ENCODE results near the gene MARK3. TPM values are rescaled to one million over a fixed set of nuclear protein-coding genes. Genes with fewer than 3 reads are reported as not detected.

The MARK3 gene
- polyA plus RNA-seq, 1 donor (not counting 4 experiments of a cell fraction or from before 2014, with no cell fraction given): 133 TPM

- H3K4me3 ChIP-seq (ENCODE audit: control insufficient read depth in 2 of 3, extremely low read depth in 1 of 3, insufficient read depth in 2 of 3, low read depth in 1 of 3, low read length in 3 of 3): no peak overlapping the region
- H2AFZ ChIP-seq (ENCODE audit: control insufficient read depth, low read length): no peak overlapping the region
- H3K9me3 ChIP-seq (ENCODE audit: control insufficient read depth, low read depth, low read length): peaks cover 2% of the 10 kb centered on the region
- H3K36me3 ChIP-seq (ENCODE audit: control insufficient read depth in 2 of 2, extremely low read depth in 1 of 2, insufficient read depth in 2 of 2, low read length in 2 of 2): no peaks in the 10 kb centered on the region
- peaks cover 14% of the 10 kb centered on the region for H3K4me1 ChIP-seq (ENCODE audit: control insufficient read depth, extremely low read depth, insufficient read depth, low read length)
- H3K9me1 ChIP-seq (ENCODE audit: control insufficient read depth, extremely low read depth, insufficient read depth, low read length): no peaks in the 10 kb centered on the region
- no peaks in the 10 kb centered on the region for H3K27me3 ChIP-seq (ENCODE audit: control insufficient read depth, extremely low read depth, insufficient read depth, low read length)
- H3K79me2 ChIP-seq (ENCODE audit: control insufficient read depth, insufficient read depth, low read length): no peaks in the 10 kb centered on the region
- no peak for TF ChIP-seq EZH2 (IDR thresholded peaks at IDR 0.05; ENCODE audit: low read length)
- TF ChIP-seq, protein P1, sequence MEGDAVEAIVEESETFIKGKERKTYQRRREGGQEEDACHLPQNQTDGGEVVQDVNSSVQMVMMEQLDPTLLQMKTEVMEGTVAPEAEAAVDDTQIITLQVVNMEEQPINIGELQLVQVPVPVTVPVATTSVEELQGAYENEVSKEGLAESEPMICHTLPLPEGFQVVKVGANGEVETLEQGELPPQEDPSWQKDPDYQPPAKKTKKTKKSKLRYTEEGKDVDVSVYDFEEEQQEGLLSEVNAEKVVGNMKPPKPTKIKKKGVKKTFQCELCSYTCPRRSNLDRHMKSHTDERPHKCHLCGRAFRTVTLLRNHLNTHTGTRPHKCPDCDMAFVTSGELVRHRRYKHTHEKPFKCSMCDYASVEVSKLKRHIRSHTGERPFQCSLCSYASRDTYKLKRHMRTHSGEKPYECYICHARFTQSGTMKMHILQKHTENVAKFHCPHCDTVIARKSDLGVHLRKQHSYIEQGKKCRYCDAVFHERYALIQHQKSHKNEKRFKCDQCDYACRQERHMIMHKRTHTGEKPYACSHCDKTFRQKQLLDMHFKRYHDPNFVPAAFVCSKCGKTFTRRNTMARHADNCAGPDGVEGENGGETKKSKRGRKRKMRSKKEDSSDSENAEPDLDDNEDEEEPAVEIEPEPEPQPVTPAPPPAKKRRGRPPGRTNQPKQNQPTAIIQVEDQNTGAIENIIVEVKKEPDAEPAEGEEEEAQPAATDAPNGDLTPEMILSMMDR (optimal IDR thresholded peaks at IDR 0.05 in 1 of 3, IDR thresholded peaks at IDR 0.05 in 1 of 3, conservative IDR thresholded peaks at IDR 0.05 in 1 of 3; ENCODE audit: extremely low read depth in 1 of 3, insufficient read depth in 2 of 3, low read length in 3 of 3): no peak
- FAIRE-seq (no peak), DNase-seq (ENCODE audit: low read depth, low spot score) (no peak)
- dilution Hi-C loops (cut with MboI; ENCODE audit: extremely low pct_ligation_motif_present, low sequenced_read_pairs): no loop called here
- H3K27ac ChIP-seq (ENCODE audit: control insufficient read depth, insufficient read depth, low read length): no peak overlapping the region
- no peak overlapping the region for H3K9ac ChIP-seq (ENCODE audit: control insufficient read depth, extremely low read depth, insufficient read depth, low read length)
- no peak overlapping the region for H3K4me2 ChIP-seq (ENCODE audit: control insufficient read depth, extremely low read depth, insufficient read depth, low read depth, low read length)
- no peaks in the 10 kb centered on the region for H4K20me1 ChIP-seq (ENCODE audit: control insufficient read depth, extremely low read depth, insufficient read depth, low read length)
Measured at GRCh38 chr14:103370087-103370486, 15.1 kb upstream of the MARK3 start.

DNA sequence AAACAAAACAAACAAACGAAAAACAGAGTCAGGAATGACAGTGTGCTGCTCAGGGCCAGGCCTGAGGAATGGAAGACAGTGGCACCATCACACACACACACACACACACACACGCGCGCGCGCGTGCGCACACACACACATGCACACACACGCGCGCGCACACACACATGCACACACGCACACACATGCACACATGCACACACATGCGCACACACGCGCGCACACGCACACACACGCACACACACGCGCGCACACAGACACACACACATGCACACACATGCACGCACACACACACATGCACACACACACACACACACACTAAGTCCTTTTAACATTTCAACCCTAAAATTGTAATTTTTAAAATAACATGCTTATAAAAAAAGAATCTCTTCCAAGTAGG lies 13.2 kb upstream of the MARK3 start:
- DNase-seq (ENCODE audit: low read depth, low spot score) (no peak), FAIRE-seq (no peak)
- dilution Hi-C loops (cut with MboI; ENCODE audit: extremely low pct_ligation_motif_present, low sequenced_read_pairs): no loop called here
- no peaks in the 10 kb centered on the region for H4K20me1 ChIP-seq (ENCODE audit: control insufficient read depth, extremely low read depth, insufficient read depth, low read length)
- TF ChIP-seq, protein P1 (optimal IDR thresholded peaks at IDR 0.05 in 1 of 3, IDR thresholded peaks at IDR 0.05 in 1 of 3, conservative IDR thresholded peaks at IDR 0.05 in 1 of 3; ENCODE audit: extremely low read depth in 1 of 3, insufficient read depth in 2 of 3, low read length in 3 of 3): no peak
- TF ChIP-seq EZH2 (IDR thresholded peaks at IDR 0.05; ENCODE audit: low read length): no peak
- peaks cover 2% of the 10 kb centered on the region for H3K9me3 ChIP-seq (ENCODE audit: control insufficient read depth, low read depth, low read length)
- peak overlapping the region; percentile 32 for H3K27ac ChIP-seq (ENCODE audit: control insufficient read depth, insufficient read depth, low read length)
- no peak overlapping the region for H3K9ac ChIP-seq (ENCODE audit: control insufficient read depth, extremely low read depth, insufficient read depth, low read length)
- no peak overlapping the region for H3K4me3 ChIP-seq (ENCODE audit: control insufficient read depth in 2 of 3, extremely low read depth in 1 of 3, insufficient read depth in 2 of 3, low read depth in 1 of 3, low read length in 3 of 3)
- H2AFZ ChIP-seq (ENCODE audit: control insufficient read depth, low read length): no peak overlapping the region
- no peaks in the 10 kb centered on the region for H3K36me3 ChIP-seq (ENCODE audit: control insufficient read depth in 2 of 2, extremely low read depth in 1 of 2, insufficient read depth in 2 of 2, low read length in 2 of 2)
- no peaks in the 10 kb centered on the region for H3K27me3 ChIP-seq (ENCODE audit: control insufficient read depth, extremely low read depth, insufficient read depth, low read length)
- H3K9me1 ChIP-seq (ENCODE audit: control insufficient read depth, extremely low read depth, insufficient read depth, low read length): no peaks in the 10 kb centered on the region
- H3K4me2 ChIP-seq (ENCODE audit: control insufficient read depth, extremely low read depth, insufficient read depth, low read depth, low read length): no peak overlapping the region
- no peaks in the 10 kb centered on the region for H3K79me2 ChIP-seq (ENCODE audit: control insufficient read depth, insufficient read depth, low read length)
- H3K4me1 ChIP-seq (ENCODE audit: control insufficient read depth, extremely low read depth, insufficient read depth, low read length): peaks cover 14% of the 10 kb centered on the region
